Calu3 (cell line): Measurements from ENCODE around the gene NR5A1. TPM values are rescaled to one million over a fixed set of nuclear protein-coding genes. Genes with fewer than 3 reads are reported as not detected.

ENCODE experiments used
- BruUV-seq: library from RNA; stranded (reverse); fragments of 400-500 nt; replicated peaks from 2 replicates; lab custom pipeline; 2021; lab: Mats Ljungman, UMichigan
- CTCF ChIA-PET: fragments of 300-600 bp; sonication (Branson Sonifier 250); formaldehyde crosslinking; loops from one replicate; lab custom pipeline; 2022; ENCODE audit warnings: antibody characterized with exemption; lab: Charles Lee
- DNase-seq: peaks from one replicate; pipeline ENCODE4 v3.0.0; 2022
- H3K27ac Mint-ChIP-seq: one replicate; pipeline ENCODE4 v1.8.0; 2022; ENCODE audit warnings: mixed read lengths; ENCODE audit not compliant: unreplicated experiment
- H3K27me3 Mint-ChIP-seq: one replicate; pipeline ENCODE4 v1.8.0; 2022; ENCODE audit warnings: mixed read lengths; ENCODE audit not compliant: unreplicated experiment
- H3K36me3 Mint-ChIP-seq: one replicate; pipeline ENCODE4 v1.8.0; 2022; ENCODE audit warnings: mild to moderate bottlenecking, moderate library complexity, mixed read lengths; ENCODE audit not compliant: insufficient read depth, unreplicated experiment
- H3K4me1 Mint-ChIP-seq: one replicate; pipeline ENCODE4 v1.8.0; 2022; ENCODE audit warnings: mild to moderate bottlenecking, low read depth, mixed read lengths; ENCODE audit not compliant: unreplicated experiment
- H3K4me3 Mint-ChIP-seq: one replicate; pipeline ENCODE4 v1.8.0; 2022; ENCODE audit warnings: mild to moderate bottlenecking, low read depth, moderate library complexity, mixed read lengths; ENCODE audit not compliant: unreplicated experiment
- H3K9me3 Mint-ChIP-seq: one replicate; pipeline ENCODE4 v1.8.0; 2022; ENCODE audit warnings: low read depth, mixed read lengths; ENCODE audit not compliant: unreplicated experiment
- intact Hi-C: fragments of 100-400 bp; cut with micrococcal nuclease; formaldehyde crosslinking; loops from one replicate; pipeline ENCODE4 v1.10.0; 2022; ENCODE audit not compliant: unreplicated experiment
- total RNA-seq: library from RNA; stranded (reverse); gene quantifications from 2 replicates; pipeline ENCODE4 v1.2.3, GENCODE V29; 2022
- TF ChIP-seq, protein P1 (sequence below): fragments of 200-600 bp; IDR thresholded peaks from one replicate; pipeline ENCODE4 v1.8.0; 2022; ENCODE audit warnings: antibody characterized with exemption; ENCODE audit not compliant: unreplicated experiment

Gene NR5A1
- total RNA-seq, 1 experiment from 2014 or later: not detected

DNA sequence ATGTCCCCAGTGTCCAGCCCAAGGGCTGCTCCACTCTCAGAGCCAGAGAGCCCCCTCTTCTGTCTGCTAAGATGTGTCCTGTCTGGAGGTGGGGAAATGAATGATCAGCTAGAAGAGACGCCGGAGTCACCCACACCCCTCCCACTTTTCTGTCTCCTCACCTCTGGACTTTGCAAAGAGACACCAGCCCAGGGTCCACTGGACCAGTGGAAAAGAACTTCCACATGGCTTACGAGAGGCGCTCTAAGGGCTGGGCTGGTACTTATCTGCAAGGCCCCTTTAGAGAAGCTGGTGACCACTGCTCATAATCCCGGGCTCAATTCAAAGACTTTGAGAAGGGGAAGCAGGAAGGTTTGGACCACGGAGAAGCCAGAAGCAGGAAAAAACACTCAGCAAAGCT is 9.2 kb downstream of the NR5A1 start:
- CTCF ChIA-PET: no interaction called here
- Mint-ChIP-seq H3K36me3 (no peaks in the 10 kb centered on the region), H3K4me3 (no peak overlapping the region), H3K27me3 (peaks cover 81% of the 10 kb centered on the region), H3K4me1 (no peaks in the 10 kb centered on the region), H3K9me3 (no peaks in the 10 kb centered on the region), H3K27ac (no peak overlapping the region)
- no peak for DNase-seq
- TF ChIP-seq, protein P1, sequence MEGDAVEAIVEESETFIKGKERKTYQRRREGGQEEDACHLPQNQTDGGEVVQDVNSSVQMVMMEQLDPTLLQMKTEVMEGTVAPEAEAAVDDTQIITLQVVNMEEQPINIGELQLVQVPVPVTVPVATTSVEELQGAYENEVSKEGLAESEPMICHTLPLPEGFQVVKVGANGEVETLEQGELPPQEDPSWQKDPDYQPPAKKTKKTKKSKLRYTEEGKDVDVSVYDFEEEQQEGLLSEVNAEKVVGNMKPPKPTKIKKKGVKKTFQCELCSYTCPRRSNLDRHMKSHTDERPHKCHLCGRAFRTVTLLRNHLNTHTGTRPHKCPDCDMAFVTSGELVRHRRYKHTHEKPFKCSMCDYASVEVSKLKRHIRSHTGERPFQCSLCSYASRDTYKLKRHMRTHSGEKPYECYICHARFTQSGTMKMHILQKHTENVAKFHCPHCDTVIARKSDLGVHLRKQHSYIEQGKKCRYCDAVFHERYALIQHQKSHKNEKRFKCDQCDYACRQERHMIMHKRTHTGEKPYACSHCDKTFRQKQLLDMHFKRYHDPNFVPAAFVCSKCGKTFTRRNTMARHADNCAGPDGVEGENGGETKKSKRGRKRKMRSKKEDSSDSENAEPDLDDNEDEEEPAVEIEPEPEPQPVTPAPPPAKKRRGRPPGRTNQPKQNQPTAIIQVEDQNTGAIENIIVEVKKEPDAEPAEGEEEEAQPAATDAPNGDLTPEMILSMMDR: no peak
- no TSS peak for BruUV-seq
- intact Hi-C loops: no loop called here

DNA sequence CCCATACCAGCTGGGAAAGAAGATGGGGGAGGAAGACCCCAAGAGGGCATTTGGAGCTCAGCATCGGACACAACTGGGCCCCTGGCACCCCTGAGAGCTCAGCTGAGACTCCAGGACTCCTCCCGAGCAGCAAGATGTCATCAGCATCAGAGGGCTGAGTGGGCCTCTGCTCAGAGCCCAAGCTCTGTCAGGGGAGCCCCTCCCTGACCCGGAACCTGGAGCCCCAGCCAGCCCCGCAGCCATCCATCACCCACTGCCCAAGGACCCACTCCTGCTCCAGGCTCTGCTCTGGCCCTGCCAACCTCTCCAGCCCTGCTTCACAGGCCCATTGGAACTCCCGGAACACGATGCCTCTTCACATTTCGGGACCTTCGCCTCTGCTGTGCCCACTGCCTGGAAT is 9.8 kb downstream of the NR5A1 start:
- CTCF ChIA-PET: no interaction called here
- DNase-seq: no peak
- no peak overlapping the region for H3K27ac Mint-ChIP-seq
- peaks cover 1% of the 10 kb centered on the region for H3K36me3 Mint-ChIP-seq
- intact Hi-C loops: no loop called here
- H3K27me3 Mint-ChIP-seq: peaks cover 87% of the 10 kb centered on the region
- H3K4me1 Mint-ChIP-seq: no peaks in the 10 kb centered on the region
- TF ChIP-seq, protein P1: no peak
- H3K9me3 Mint-ChIP-seq: no peaks in the 10 kb centered on the region
- no TSS peak for BruUV-seq
- no peak overlapping the region for H3K4me3 Mint-ChIP-seq

DNA sequence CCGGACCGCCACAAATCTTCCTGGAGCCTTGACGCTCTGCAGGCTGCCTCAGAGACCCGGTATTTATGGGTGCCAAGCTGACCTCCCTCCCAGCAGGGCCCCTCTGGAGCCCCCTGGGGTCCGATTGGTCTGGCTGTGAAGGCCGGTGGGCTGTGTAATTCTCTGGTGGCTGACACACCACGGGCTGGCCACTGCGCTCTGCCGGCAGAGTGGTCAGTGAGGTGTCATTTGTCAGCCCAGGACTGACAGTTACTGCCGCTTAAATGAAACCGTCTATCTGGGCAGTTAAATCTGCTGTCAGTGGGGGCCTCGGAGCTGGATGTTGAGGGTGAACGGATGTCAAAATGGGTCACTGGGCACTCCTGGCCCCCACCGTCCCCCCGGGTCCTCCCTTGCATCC is 10.7 kb downstream of the NR5A1 start:
- Mint-ChIP-seq H3K27me3 (peaks cover 92% of the 10 kb centered on the region), H3K9me3 (no peaks in the 10 kb centered on the region)

DNA sequence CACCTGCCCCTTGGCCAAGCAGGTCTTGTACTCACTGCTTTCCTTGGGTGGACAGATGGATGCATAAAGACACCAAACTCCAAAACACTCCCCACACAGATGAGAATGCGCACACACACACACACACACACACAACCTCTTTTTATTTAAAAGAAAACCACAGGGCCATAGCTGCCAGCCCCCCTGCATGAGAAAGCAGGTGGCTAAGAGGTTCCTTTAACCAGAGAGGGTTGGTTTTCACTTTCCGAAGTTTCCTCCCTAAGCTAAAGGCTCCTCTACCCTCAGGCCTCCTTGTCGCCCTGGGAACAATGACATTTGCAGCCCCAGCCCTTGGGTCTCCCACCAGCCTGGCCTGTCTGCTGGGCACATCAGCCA is 11.1 kb downstream of the NR5A1 start:
- CTCF ChIA-PET: interaction anchor here (0.7 kb wide), 1 partner anchor 1012 kb away, joined by 3 read pairs; no protein-coding TSS in a partner anchor
- intact Hi-C loops: no loop called here
- no peaks in the 10 kb centered on the region for H3K9me3 Mint-ChIP-seq
- BruUV-seq: no TSS peak
- DNase-seq: no peak
- TF ChIP-seq, protein P1: no peak
- no peak overlapping the region for H3K4me3 Mint-ChIP-seq
- no peak overlapping the region for H3K27ac Mint-ChIP-seq
- H3K36me3 Mint-ChIP-seq: peaks cover 3% of the 10 kb centered on the region
- H3K4me1 Mint-ChIP-seq: no peaks in the 10 kb centered on the region
- H3K27me3 Mint-ChIP-seq: peaks cover 92% of the 10 kb centered on the region

More for the DNA sequence above, 10.7 kb downstream of the NR5A1 start:
- CTCF ChIA-PET: interaction anchor here (0.7 kb wide), 1 partner anchor 1012 kb away, joined by 3 read pairs; no protein-coding TSS in a partner anchor
- no peak for DNase-seq
- no peak overlapping the region for H3K27ac Mint-ChIP-seq
- TF ChIP-seq, protein P1: no peak
- no peaks in the 10 kb centered on the region for H3K4me1 Mint-ChIP-seq
- BruUV-seq: no TSS peak
- intact Hi-C loops: no loop called here
- H3K36me3 Mint-ChIP-seq: peaks cover 3% of the 10 kb centered on the region
- no peak overlapping the region for H3K4me3 Mint-ChIP-seq
